ENCODE results near the gene NHS.
A peak's percentile ranks its signal among the peaks of the same experiment; 100 is the strongest.

The NHS gene

DNA sequence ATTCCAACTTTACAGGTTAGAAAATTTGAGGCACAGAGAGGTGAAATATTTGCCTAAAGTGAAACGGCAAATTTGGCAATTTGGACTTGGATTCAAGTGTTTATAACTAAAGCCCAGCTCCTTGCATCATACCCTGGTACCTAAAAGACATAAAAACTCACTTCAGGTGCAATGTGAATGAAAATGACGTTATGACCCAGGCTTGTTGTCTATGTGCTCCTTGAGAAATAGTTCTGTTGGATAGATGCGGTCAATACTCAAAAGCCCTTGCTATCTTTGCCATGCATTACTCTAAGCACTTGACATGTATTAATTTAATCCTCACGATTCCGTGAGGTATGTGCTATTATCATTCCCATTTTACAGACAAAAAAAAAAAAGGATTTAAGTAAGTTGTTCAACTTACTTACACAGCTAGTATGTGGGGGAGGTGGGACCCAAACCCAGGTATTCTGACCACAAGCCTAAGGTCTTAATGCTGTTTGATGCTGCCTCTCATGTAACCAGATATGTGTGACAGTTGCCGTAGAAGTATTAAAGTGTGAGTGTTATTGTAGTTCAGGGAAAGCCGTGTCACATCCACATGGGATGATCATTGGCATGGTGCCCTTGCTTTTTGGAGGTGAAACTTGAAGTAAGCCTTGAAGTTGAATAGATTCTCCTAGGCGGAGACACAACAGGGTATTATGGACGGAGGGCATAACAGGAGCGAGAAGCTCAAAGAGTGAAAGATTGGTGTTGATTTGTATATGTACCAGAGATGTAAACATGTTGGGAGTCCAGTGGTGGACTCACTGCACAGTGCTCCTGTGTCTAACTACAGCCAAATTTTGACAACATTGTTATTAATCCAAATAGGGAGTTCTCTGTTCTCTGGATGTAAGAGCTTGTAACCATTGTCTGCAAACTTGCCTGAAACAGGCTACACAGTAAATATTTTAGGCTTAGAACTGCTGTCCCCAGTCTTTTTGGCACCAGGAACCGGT is 365.4 kb downstream of the NHS start:
- DNase-seq: no peak

DNA sequence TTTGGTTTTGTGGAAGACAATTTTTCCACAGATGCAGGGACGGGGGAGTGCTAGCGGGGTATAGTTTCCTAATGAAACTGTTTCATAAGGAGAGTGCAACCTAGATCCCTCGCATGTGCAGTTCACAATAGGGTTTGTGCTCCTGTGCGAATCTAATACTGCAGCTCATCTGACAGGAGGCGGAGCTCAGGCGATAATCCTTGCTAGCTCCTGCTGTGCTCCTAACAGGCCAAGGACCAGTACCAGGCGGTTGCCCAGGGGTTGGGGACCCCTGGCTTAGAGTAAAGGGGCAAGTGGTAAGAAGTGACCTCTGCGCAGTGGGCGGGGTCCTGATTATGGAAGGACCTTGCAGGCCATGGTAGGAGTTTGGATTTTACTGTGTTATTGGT is 366.1 kb downstream of the NHS start:
- DNase-seq: no peak

DNA sequence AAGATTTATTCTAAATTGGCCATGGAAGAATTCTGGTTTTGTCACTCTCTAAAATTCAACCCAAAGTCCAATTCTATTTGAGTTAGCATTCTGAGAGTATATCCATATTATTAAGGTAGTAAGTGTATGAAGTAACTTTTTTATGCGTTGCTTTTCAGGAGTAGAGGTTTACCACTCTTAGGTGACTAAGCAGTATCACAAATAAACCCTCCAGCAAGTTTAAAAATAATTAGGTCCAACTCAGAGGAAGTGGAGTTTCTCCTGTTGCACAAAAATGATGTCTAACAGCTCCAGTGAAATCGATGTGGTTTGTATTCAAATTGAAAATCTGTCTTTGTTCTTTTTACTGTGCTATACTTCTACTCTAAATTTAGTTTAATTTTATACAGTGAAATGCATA is 368.9 kb downstream of the NHS start:
- no peak for DNase-seq

DNA sequence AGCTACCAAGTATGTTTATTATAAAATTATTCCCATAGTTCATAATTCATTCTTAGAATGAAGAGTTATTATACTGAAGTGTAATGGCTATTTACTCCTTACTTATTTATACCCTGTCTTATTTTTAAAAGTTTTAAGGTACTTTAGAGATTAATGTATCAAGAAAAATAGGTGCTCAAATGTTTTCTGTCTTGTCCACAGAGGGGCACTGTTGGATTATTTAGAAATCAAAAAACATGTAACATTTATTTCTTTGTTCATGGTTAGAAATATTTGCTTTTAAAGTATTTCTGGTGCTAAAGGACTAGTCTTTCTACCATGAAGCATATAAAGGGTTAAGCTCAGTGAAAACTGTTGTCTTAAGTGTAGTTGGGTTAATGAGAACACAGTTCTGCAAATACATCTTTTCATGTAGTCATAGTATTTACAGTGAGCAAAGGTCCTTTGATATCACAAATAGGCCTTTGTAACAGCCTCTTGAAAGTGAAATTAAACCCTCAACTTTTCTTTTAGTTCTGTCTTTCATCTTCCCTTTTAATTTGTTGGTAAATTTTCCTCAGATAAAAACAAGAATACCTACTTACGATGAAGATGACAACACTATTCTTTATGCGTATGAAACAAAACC is 370.0 kb downstream of the NHS start:
- peak in 1 of 2 donors; percentile 21 for DNase-seq

DNA sequence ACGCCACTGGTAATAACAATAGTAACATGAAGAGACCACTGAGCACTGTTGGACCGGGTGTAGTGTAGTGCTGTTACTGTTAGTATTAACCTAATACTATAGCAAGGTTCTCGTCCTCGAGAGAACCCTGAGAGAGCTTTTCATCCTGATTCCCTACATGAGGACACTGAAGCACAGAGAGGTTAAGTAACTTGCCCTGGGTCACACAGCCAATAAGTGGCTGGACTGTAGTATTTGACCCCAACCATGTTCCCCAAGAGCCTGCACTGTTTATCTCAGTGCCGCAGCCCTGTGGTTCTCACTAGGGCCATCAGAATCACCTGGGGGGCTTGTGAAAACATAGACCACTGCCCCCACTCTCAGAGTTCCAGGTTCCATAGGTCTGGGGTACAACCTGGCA is 372.7 kb downstream of the NHS start:
- no peak for DNase-seq

DNA sequence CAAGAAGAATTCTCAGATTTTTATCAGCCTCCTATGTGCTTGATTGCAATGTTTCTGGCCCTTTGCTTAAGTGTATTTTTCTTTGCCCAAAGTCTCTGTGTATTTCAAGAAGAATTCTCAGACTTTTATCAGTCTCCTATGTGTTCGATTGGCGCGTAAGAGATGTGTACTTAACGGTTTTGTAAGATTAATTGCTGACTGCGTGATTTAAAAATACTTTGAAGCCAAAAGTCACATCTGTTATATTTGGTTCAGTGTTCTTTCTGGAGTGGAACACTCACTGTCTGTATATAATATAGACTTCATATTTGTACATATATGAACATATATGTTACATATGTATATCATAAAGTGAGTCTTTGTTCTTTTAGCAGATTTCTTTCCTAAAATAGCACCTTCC is 373.7 kb downstream of the NHS start:
- DNase-seq: no peak

DNA sequence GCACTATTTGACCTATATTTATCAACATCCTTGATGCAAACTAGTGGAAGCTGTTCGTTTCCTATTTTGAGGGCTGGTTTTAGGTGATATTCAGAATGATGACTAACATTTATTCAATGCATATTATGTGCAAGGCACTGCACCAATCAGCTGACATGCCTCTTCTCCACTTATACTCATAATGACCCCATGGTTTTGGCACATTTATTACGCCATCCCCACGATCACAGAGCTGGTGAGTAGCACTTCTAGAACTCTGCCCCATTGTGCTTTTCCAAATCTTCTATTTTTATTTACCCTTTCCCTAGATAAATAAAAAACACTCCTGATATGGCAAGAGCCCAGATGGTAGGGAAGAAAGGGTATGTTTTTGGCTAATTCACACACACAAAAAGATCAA is 375.4 kb downstream of the NHS start:
- no peak for DNase-seq

DNA sequence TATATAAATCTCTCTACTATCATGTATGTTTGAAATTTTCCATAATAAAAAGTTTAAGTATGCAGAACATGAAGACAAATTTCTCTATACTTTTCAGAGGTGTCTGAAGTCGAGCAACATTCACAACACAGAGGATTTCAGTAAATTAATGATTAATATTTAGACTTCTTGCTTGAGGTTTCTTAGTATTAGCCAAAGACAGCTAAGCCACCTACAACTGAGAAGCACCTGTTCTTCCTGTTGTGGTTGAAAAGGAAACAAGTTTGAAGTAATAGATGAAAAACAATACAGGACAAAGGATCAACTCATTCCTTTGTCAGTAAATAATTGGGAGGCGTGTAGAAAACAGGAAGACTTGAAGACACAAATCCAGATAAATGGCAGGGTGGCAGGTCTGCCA is 383.4 kb downstream of the NHS start:
- DNase-seq: no peak

DNA sequence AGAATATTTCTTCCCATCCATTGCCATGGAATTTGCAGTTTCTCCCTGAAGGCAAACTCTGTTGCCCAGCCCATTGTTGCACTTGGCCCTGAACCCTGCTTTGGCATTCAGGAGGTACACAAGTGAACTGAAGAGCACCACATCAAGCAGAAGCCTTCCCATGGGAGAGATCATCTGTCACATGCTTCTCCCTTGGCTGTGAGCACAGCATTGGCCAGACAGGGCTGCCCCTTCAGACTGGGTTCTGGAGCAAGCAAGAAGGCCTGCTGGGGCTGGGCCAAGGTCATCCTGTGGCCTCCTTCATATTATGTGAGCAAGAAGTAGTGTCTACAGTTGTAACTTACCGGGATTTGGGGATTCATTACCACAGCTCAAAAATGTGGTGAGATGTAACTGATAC is 385.0 kb downstream of the NHS start:
- DNase-seq: no peak

DNA sequence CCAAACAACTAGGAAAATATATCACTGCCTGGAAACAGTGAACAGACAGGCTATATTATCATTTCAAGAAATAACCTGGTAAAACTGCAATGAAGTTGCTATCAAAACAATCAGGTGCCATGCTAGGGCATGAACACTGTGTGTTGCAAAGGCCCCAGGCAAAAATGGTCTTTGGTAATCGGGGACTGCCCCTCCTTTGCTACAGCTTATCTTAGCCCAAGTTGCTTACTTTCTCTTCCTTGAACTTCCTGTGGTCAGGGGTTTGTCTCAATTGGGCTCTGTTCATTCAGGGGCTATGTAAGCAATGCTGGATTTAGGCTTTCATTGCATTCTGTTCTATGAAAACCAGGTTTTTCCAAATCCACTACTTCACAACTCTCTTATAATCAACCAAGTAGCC is 392.7 kb downstream of the NHS start:
- no peak for DNase-seq

DNA sequence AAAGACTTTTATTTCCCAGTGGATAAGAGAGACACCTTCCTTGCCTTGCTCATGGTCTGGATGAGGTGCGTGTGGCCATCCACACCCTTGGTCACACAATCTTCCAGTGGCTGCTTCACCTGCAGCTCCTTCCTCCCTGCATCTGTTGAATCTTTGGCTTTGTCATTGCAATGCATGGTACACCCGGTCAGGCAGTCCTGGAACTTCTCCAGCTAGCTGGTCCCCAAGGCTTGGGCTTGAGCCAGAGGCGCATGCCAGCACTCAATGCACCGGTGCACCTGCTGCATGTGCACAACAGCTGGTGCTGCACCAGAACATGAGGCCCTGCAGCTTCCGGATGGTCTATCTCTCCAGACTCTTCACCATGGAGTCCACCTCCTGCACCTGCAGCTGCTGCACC is 394.0 kb downstream of the NHS start:
- DNase-seq: no peak

DNA sequence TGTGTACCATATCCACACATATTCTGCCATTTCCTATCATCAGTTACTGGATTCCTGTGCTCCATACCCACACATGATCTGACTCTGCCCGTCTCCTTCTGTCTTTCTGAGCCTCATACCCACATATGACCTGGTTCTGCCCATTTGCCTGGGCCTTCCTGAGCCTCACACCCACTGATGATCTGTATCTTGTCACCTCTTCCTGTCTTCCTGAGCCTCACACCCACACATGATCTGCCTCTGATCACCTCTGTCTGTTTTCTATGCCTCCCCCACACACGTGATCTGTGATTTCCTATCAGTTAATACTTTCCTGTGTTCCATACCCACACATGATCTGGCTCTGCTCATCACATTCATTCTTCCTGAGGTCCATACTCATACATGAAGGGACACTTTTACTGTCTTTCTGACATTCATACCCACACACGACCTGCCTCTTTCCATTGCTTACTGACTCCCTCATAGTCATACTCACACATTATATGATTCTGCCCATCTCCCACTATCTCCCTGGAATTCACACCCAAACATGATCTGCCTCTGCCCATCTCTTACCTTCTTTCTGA is 394.8 kb downstream of the NHS start:
- DNase-seq: peak in 1 of 2 donors; percentile 1

DNA sequence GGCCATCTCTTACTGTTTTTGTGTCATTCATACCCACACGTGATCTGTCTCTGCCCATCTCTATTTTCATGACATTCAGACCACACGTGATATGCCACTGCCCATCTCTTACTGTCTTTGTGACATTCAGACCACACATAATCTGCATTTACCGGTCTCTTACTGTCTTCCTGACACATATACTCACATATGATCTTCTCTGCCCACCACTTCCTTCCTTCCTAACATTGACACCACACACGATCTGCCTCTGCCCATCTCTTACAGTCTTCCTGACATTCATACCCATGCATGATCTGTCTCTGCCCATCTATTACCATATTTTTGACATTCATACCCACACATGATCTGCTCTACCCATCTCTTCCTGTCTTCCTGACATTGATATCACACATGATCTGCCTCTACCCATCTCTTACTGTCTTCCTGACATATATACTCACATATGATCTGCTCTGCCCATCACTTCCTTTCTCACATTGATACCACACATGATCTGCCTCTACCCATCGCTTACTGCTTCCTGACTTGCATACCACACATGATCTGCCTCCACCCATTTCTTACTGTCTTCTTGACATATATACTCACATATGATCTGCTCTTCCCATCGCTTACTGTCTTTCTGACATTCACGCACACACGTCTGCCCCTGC is 398.3 kb downstream of the NHS start:
- no peak for DNase-seq

DNA sequence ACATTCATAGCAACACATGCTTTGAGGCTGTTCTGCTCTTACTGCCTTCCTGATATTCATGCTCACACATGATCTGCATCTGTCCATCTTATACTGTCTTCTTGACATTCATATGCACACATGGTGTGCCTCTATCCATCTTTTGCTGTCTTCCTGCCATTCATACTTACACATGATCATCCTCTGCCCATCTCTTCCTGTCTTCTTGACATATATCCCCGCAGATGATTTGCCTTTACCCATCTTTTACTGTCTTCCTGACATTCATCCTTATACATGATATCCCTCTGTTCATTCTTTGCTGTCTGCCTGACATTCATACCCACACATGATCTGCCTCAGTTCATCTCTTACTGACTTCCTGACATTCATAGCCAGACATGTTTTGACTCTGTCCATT is 399.1 kb downstream of the NHS start:
- DNase-seq: no peak

DNA sequence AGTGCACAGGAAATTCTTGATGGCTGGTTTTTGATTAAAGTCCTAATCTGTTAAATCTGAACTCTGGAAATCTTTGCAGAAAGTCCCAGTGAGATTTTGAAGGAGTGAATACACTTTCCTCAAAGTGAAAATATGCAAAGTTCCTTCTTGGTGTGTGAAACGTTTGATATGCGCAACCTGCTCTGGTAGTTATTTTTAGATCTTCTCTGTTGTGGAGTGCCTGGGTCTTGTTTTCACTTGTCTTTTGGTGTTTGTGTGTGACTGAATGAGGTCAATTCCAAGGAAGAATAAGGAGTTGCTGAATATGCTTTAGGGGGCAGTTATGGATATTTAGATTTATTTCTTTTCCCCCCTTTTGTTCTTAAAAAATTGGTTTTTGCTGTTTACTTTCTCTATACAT is 404.0 kb downstream of the NHS start:
- DNase-seq: no peak

DNA sequence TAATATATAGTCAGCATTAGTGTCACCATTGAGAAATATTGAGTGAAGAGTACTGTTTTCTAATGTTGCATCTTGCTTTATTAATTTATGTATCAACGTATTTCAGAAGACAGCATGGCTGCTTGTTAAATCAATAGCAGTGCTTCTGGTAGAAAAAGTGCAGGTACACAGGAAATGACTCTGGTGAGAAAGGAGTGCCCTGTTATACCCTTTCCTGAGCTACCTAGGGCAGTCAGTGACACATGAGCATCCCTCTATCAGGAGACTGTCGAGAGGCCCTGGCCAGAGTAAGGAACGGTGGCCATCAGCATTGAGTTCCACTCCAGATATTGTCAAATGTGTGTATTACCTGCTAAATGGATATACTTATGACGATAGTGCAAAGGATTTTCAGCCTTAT is 404.4 kb downstream of the NHS start:
- DNase-seq: no peak

Measured in CD4-positive, alpha-beta T cell treated with Interleukin-1 beta for 1 hour (primary cell).